ENCODE results near the gene GALNT17. TPM values are rescaled to one million over a fixed set of nuclear protein-coding genes. Genes with fewer than 3 reads are reported as not detected.

The GALNT17 gene
- total RNA-seq, 1 experiment from 2014 or later = not detected

GRCh38 chr7:71236230-71237105 lies 104.5 kb downstream of the GALNT17 start:
- H3K36me3 Mint-ChIP-seq (ENCODE audit: insufficient read depth, unreplicated experiment) = no peaks in the 10 kb centered on the region
- H3K4me3 Mint-ChIP-seq (ENCODE audit: unreplicated experiment) = no peak overlapping the region
- no peak overlapping the region for H3K27ac Mint-ChIP-seq (ENCODE audit: low read depth, unreplicated experiment)
- POLR2A ChIA-PET = no interaction called here
- intact Hi-C loops (cut with micrococcal nuclease) = loop anchor here (10.0 kb wide), 1 partner anchor 498 kb away; no protein-coding TSS in a partner anchor
- no peaks in the 10 kb centered on the region for H3K4me1 Mint-ChIP-seq (ENCODE audit: insufficient read depth, unreplicated experiment)
- no peaks in the 10 kb centered on the region for H3K27me3 Mint-ChIP-seq (ENCODE audit: insufficient read depth, unreplicated experiment)
- H3K9me3 Mint-ChIP-seq (ENCODE audit: unreplicated experiment) = peaks cover 7% of the 10 kb centered on the region
- CTCF ChIA-PET = interaction anchor here (0.7 kb wide), 1 partner anchor 427 kb away, joined by 5 read pairs; no protein-coding TSS in a partner anchor
- TF ChIP-seq CTCF (IDR thresholded peaks at IDR 0.05; ENCODE audit: unreplicated experiment) = no peak
- no TSS peak for BruUV-seq (replicated peaks)
- DNase-seq (ENCODE audit: unreplicated experiment) = no peak

DNA sequence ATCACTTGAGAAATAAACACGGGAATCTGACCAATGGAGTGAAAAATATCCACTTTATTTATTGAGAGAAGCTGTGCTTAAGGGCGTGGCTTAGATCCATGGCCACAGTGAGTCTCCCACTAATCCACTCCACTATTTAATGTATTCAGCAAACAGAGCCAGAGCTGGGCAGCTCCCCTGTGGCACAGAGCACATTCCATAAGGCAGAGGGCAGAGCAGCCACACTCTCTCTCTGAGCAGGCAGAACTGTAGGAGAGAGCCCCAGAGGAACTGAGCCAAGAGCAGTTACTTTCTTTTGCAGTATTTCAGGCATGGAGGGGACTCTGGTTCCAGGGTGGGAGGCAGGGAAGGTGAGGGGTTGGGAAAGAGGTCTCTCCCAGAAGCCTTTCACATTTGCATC lies 106.0 kb downstream of the GALNT17 start:
- ChIA-PET POLR2A (no interaction called here), CTCF (no interaction called here)
- no peaks in the 10 kb centered on the region for H3K36me3 Mint-ChIP-seq (ENCODE audit: insufficient read depth, unreplicated experiment)
- DNase-seq (ENCODE audit: unreplicated experiment) = no peak
- no peak for TF ChIP-seq CTCF (IDR thresholded peaks at IDR 0.05; ENCODE audit: unreplicated experiment)
- H3K27ac Mint-ChIP-seq (ENCODE audit: low read depth, unreplicated experiment) = no peak overlapping the region
- H3K27me3 Mint-ChIP-seq (ENCODE audit: insufficient read depth, unreplicated experiment) = no peaks in the 10 kb centered on the region
- no peak overlapping the region for H3K4me3 Mint-ChIP-seq (ENCODE audit: unreplicated experiment)
- H3K9me3 Mint-ChIP-seq (ENCODE audit: unreplicated experiment) = no peaks in the 10 kb centered on the region
- BruUV-seq (replicated peaks) = no TSS peak
- no peaks in the 10 kb centered on the region for H3K4me1 Mint-ChIP-seq (ENCODE audit: insufficient read depth, unreplicated experiment)
- intact Hi-C loops (cut with micrococcal nuclease) = loop anchor here (10.0 kb wide), 1 partner anchor 497 kb away; no protein-coding TSS in a partner anchor

DNA sequence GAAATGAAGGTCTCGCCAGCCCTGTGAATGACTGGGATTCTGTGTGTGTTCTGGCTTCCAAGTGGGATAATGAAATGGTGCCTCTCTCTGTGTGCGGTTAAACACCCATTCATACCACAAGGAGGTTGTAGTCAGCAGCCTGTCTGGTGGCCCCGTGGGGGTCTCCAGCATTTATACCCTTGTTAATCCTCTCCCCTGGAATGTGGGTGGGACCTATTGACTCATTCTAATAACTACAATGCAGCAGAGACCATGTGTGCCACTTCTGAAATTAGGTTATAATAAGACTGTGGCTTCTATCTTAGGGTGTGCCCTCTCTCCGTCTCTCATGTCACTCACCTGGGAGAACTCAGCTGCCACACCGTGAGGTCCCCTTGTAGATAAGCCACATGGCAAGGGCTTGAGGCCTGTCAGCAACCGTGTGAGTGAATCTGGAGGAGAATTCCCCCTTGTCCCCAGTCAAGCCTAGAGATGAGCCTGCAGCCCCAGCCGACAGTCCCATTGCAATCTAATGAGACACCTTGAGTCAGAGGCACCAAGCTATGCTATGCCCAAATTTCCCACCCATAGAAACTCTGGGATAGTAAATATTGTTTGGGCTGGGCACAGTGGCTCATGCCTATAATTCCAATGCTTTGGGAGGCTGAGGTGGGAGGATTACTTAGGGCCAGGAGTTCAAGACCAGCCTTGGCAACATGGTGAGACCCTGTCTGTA lies 106.8 kb downstream of the GALNT17 start:
- Mint-ChIP-seq H3K27me3 (ENCODE audit: insufficient read depth, unreplicated experiment) (no peaks in the 10 kb centered on the region), H3K4me3 (ENCODE audit: unreplicated experiment) (no peak overlapping the region), H3K9me3 (ENCODE audit: unreplicated experiment) (peaks cover 8% of the 10 kb centered on the region), H3K4me1 (ENCODE audit: insufficient read depth, unreplicated experiment) (no peaks in the 10 kb centered on the region), H3K36me3 (ENCODE audit: insufficient read depth, unreplicated experiment) (no peaks in the 10 kb centered on the region), H3K27ac (ENCODE audit: low read depth, unreplicated experiment) (no peak overlapping the region)
- no peak for DNase-seq (ENCODE audit: unreplicated experiment)
- BruUV-seq (replicated peaks) = no TSS peak
- intact Hi-C loops (cut with micrococcal nuclease) = loop anchor here (10.0 kb wide), 1 partner anchor 496 kb away; no protein-coding TSS in a partner anchor
- CTCF ChIA-PET = no interaction called here
- TF ChIP-seq CTCF (IDR thresholded peaks at IDR 0.05; ENCODE audit: unreplicated experiment) = no peak
- POLR2A ChIA-PET = no interaction called here

- ChIA-PET CTCF (no interaction called here), POLR2A (no interaction called here)
- DNase-seq (ENCODE audit: unreplicated experiment) = no peak
- H3K4me1 Mint-ChIP-seq (ENCODE audit: insufficient read depth, unreplicated experiment) = no peaks in the 10 kb centered on the region
- H3K27me3 Mint-ChIP-seq (ENCODE audit: insufficient read depth, unreplicated experiment) = no peaks in the 10 kb centered on the region
- no peak overlapping the region for H3K4me3 Mint-ChIP-seq (ENCODE audit: unreplicated experiment)
- H3K27ac Mint-ChIP-seq (ENCODE audit: low read depth, unreplicated experiment) = no peak overlapping the region
- BruUV-seq (replicated peaks) = no TSS peak
- no peaks in the 10 kb centered on the region for H3K36me3 Mint-ChIP-seq (ENCODE audit: insufficient read depth, unreplicated experiment)
- peaks cover 10% of the 10 kb centered on the region for H3K9me3 Mint-ChIP-seq (ENCODE audit: unreplicated experiment)
- no peak for TF ChIP-seq CTCF (IDR thresholded peaks at IDR 0.05; ENCODE audit: unreplicated experiment)
- intact Hi-C loops (cut with micrococcal nuclease) = loop anchor here (10.0 kb wide), 1 partner anchor 495 kb away; no protein-coding TSS in a partner anchor
Measured at GRCh38 chr7:71239586-71240268, 107.8 kb downstream of the GALNT17 start.

Data from MCF 10A (cell line).